Brain pericyte (primary cell): Measurements from ENCODE around the gene RASSF7.
"Not testable (repeated sequence)": the region's sequence is repeated elsewhere in the genome, so short reads cannot be mapped to it uniquely, and the experiment has no call there.

Source experiments
- DNase-seq: peaks from one replicate; pipeline ENCODE4 v3.0.0-alpha.2; 2012; ENCODE audit warnings: low read depth, low spot score

The RASSF7 gene

GRCh38 chr11:560305-561147, at the start of gene RASSF7, which contains the start of gene LMNTD2:
RASSF7 (plus strand) TSS chr11:560970; CDS start chr11:561769, 799 bp downstream.
LMNTD2 (minus strand) TSS chr11:560738; CDS start chr11:560716, 22 bp downstream.
- no peak for DNase-seq

- no peak for DNase-seq
Measured at GRCh38 chr11:512761-513595, 47.8 kb upstream of the RASSF7 start.

GRCh38 chr11:514606-515005, 46.2 kb upstream of the RASSF7 start:
- DNase-seq, result no peak

GRCh38 chr11:515131-515530, 45.6 kb upstream of the RASSF7 start:
- no peak for DNase-seq

GRCh38 chr11:516400-516799, 44.4 kb upstream of the RASSF7 start:
- DNase-seq, result no peak

GRCh38 chr11:516918-517685, 43.7 kb upstream of the RASSF7 start:
- not testable (repeated sequence) for DNase-seq

GRCh38 chr11:518463-519202, 42.1 kb upstream of the RASSF7 start:
- peak; percentile 66 for DNase-seq

- no peak for DNase-seq
Measured at GRCh38 chr11:520428-521176, 40.2 kb upstream of the RASSF7 start.

GRCh38 chr11:521177-521688, 39.5 kb upstream of the RASSF7 start:
- DNase-seq, result no peak

GRCh38 chr11:526192-526591, 34.6 kb upstream of the RASSF7 start:
- no peak for DNase-seq

- no peak for DNase-seq
Measured at GRCh38 chr11:528166-528814, 32.5 kb upstream of the RASSF7 start.

- DNase-seq, result no peak
Measured at GRCh38 chr11:528815-529727, 31.7 kb upstream of the RASSF7 start.

GRCh38 chr11:529728-530411, 30.9 kb upstream of the RASSF7 start:
- no peak for DNase-seq

- no peak for DNase-seq
Measured at GRCh38 chr11:530960-531831, 29.6 kb upstream of the RASSF7 start.

- DNase-seq, result no peak
Measured at GRCh38 chr11:531919-532526, 28.7 kb upstream of the RASSF7 start.

GRCh38 chr11:532527-532985, 28.2 kb upstream of the RASSF7 start:
- no peak for DNase-seq
